Retinal pigment epithelial cell (primary cell): ENCODE measurements around the gene WFIKKN1.

ENCODE experiments used
- DNase-seq: peaks from one replicate; pipeline ENCODE4 v3.0.0-alpha.2; 2010; ENCODE audit warnings: low read depth
- H3K4me3 ChIP-seq: 2 replicates; pipeline ENCODE4 v1.5.1; 2011; ENCODE audit warnings: mild to moderate bottlenecking, low read length, control low read depth, moderate library complexity
- TF ChIP-seq, protein P1 (sequence below): conservative IDR thresholded peaks from 2 replicates; pipeline ENCODE4 v1.5.1; 2011; ENCODE audit warnings: low read depth, low read length, control low read depth, inconsistent platforms

Gene WFIKKN1

DNA sequence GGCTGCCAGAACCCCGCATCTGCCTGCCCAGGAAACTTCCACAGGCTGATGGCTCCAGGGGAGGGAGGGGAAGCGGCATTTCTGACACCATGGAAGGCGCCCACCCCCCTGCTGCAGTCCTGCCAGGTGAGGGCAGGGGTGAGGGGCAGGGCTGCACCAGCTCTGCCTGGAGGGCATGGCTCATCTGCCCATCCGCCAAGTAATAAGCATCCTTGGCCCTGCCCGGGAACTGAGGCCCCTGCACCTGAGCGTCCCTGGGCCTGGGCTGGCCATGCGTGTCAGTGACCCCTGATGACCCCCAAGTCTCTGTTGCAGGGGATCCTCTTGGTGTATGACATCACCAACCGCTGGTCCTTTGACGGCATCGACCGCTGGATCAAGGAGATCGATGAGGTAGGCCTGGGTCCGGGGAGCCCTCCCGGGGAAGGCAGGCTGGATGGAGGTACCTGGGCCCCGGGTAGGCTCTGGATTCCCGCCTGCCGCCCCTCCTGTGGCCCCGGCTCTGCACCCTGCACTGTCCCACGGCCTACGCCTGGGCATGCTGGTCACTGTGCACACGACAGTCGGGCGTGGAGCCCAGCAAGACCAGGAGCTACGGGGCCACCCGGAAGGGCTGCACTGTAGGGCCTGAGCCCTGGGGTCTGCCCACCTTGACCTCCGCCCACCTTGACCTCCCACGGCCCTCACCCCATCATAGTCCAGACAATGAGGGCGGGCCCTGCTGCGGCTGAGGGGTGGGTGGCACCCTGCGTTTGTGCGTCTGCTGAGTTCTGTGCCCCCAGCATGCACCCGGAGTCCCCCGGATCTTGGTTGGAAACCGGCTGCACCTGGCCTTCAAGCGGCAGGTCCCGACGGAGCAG is 5.4 kb upstream of the WFIKKN1 start:
- TF ChIP-seq, protein P1, sequence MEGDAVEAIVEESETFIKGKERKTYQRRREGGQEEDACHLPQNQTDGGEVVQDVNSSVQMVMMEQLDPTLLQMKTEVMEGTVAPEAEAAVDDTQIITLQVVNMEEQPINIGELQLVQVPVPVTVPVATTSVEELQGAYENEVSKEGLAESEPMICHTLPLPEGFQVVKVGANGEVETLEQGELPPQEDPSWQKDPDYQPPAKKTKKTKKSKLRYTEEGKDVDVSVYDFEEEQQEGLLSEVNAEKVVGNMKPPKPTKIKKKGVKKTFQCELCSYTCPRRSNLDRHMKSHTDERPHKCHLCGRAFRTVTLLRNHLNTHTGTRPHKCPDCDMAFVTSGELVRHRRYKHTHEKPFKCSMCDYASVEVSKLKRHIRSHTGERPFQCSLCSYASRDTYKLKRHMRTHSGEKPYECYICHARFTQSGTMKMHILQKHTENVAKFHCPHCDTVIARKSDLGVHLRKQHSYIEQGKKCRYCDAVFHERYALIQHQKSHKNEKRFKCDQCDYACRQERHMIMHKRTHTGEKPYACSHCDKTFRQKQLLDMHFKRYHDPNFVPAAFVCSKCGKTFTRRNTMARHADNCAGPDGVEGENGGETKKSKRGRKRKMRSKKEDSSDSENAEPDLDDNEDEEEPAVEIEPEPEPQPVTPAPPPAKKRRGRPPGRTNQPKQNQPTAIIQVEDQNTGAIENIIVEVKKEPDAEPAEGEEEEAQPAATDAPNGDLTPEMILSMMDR: no peak
- no peak for DNase-seq
- H3K4me3 ChIP-seq: no peak overlapping the region

DNA sequence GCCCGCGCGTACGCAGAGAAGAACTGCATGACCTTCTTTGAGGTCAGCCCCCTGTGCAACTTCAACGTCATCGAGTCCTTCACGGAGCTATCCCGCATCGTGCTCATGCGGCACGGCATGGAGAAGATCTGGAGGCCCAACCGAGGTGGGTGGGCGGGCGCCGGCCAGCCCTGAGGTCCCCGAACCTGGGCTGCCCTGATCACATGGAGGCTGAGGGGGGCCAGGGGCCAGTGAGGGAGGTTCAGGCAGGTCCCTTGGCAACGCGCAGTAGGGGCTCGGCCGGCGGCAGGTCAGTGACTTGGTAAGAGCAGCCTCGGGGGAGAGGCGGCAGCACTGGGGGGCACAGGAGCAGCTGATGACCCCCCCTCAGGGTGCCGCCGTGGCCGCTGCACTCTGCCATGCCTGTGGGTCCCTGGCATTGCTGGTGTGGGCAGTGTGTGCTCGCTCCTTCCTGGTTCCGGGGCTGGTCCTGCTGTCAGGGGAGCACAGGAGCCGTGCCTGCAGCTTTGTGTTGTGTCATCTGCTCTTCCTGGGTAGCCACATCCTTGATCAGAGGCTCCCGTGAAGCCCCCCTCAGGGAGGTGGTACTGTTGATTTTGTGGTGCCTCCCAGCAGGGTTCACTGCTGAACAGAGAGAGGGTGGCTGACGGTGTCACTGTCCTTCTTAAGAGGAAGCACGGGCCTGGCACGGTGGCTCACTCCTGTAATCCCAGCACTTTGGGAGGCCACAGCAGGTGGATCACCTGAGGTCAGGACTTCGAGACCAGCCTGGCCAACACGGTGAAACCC is 4.6 kb upstream of the WFIKKN1 start:
- no peak for DNase-seq
- TF ChIP-seq, protein P1: no peak
- no peak overlapping the region for H3K4me3 ChIP-seq

DNA sequence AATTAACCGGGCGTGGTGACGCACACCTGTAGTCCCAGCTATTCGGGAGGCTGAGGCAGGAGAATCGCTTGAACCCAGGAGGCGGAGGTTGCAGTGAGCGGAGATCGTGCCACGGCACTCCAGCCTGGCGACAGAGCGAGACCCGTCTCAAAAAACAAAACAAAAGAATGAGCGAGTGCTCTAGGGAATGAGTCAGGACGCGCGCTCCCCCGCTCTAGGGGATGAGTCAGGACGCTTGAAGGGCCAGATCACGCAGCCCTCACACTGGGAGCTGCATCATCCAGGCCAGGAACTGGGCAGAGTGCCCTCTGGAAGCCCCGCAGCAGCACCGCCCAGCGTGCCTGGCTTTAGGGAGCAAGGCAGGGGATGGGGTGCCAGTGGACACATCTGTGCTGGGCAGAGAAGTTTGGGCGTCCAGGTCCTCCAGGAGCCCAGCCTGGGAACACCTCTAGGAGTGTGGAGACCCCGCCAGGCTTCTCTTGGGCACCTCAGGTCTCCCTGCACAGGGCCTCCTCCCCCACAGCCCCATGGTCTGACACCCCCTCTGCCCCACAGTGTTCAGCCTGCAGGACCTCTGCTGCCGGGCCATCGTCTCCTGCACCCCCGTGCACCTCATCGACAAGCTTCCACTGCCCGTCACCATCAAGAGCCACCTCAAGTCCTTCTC is 3.9 kb upstream of the WFIKKN1 start:
- TF ChIP-seq, protein P1: no peak
- DNase-seq: peak; percentile 72
- no peak overlapping the region for H3K4me3 ChIP-seq

DNA sequence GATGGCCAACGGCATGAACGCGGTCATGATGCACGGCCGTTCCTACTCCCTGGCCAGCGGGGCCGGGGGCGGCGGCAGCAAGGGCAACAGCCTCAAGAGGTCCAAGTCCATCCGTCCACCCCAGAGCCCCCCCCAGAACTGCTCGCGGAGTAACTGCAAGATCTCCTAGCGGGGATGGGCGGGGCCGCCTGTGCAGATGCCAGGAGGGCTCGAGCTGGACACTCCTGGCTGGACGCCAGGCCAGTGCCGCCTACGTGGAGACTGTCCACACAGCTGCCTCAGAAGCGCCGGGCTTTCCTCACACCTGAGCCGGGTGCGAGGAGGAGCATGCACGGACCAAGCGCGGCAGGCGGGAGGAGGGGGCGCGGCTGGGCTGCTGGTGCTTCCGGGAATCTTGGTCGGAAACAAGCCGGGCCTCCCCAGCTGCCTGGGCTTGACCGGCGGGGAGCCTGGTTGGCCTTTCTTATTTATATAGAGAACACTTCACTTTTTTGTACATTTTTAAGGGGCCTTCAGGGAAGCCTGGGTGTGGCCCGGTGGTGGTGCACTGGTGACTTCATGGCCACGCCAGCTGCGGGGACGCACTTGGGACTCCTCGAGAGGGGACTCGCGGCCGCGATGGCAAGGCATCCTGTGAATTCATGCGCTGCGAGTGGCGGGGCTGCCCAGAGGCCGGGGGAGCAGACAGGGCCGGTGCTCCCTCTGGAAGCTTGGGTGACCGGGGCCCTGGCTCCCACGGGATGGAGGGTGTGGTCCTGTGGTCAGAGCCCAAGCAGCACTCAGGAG is 3.1 kb upstream of the WFIKKN1 start:
- H3K4me3 ChIP-seq: no peak overlapping the region
- no peak for DNase-seq
- TF ChIP-seq, protein P1: no peak

DNA sequence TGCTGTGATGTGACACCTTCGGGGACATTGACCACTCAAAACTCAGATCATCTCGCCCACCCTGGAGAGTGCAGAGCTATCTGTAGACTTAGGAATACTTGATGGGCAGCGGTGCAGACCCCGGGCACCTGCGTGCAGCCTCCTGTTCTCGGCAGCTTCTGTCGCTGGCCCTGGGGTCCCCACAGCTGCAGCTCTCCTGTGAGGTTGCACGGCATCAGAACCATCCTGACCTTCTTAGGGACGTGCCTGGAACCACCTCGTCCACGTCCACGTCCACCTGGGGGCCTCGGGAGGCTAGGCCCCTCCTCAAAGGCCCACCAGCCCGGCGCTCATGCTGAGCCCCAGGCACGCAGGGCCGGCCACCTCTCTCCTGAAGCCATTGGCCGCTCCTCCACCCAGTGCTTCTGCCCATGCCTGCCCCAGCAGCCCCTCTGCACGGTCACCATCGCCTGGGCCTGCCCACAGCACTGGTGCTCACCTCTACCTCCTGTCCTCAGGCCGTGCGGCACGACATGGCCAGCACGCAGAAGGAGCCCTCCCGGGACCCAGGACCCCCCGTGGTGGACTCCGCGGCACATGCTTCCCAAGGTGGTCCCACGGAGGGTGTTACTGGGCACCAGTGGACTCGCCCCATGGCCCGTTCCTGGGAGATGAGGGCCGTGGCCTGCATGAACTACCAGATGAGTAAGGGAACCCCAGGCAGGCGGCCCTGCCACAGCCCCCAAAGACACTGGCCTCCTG is 2.3 kb upstream of the WFIKKN1 start:
- TF ChIP-seq, protein P1: no peak

More for the DNA sequence above, 2.3 kb upstream of the WFIKKN1 start:
- no peak overlapping the region for H3K4me3 ChIP-seq
- DNase-seq: no peak
